OCI-M2 (cell line): ENCODE data around the gene ASB16.

Source experiments
- DNase-seq: peaks from one replicate; lab custom pipeline; 2025; ENCODE audit not compliant: unreplicated experiment; lab: John Stamatoyannopoulos, UW

The ASB16 gene

DNA sequence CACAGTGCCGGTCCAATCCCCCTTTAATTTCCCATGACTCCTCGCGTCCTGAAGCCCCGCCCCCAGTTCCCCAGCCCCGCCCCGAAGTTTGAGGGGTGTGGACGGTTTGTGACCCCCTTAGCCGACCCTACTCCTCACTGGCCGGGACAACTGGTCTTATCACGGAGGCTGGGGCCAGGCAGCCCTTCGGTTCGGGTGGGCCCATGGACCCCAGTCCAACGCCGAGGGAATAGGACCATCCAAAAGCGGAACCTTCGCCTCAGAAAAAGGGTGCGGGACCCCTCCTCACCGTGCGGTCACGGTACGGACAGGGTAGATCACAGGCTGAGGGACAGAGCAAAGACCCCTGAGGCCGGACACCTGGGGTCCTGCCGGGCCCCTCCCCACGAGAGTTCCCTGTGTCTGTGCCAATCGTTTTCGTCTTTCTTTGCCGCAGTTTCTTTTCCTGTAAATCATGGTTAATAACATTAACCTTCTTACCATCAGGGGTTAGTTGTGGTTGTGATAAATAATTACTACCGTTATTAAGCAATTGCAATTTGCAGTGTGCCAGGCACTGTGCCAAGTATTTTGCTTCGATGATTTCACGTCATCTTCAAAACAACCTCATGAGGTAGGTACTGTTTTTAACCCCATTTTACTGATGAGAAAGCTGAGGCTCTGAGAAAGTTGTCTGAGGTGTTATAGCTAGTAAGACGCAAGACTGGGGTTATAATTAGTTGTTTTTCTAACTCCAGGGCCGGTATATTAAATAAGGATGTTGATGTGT, 16.8 kb downstream of the ASB16 start:
- no peak for DNase-seq

DNA sequence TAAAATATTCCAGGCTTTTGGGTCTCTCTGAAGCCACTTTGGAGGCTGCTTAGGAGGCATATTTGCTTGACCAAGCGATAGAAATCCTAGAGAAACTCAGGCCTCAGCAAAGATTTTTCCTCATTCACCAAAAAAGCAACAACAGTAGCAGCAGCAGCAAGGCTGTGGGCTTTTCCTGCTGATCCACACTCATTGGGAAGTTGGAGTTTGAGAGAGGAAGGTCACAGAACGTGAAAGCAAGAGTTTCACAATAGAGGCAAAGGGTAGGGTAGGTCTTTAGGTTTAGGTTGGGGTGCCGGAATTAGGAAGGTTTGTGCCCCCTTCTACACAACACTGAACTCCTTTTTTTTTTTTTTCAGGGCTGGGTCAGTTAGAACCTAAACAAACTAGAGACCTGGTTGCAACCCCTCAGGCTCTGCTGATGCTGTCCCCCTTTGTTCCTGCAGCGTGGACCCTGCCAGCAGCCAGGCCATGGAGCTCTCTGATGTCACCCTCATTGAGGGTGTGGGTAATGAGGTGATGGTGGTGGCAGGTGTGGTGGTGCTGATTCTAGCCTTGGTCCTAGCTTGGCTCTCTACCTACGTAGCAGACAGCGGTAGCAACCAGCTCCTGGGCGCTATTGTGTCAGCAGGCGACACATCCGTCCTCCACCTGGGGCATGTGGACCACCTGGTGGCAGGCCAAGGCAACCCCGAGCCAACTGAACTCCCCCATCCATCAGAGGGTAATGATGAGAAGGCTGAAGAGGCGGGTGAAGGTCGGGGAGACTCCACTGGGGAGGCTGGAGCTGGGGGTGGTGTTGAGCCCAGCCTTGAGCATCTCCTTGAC, 18.3 kb downstream of the ASB16 start:
- no peak for DNase-seq

DNA sequence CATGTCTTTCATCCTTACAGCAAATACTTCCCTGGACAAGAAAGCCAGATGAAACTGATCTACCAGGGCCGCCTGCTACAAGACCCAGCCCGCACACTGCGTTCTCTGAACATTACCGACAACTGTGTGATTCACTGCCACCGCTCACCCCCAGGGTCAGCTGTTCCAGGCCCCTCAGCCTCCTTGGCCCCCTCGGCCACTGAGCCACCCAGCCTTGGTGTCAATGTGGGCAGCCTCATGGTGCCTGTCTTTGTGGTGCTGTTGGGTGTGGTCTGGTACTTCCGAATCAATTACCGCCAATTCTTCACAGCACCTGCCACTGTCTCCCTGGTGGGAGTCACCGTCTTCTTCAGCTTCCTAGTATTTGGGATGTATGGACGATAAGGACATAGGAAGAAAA, 20.0 kb downstream of the ASB16 start:
- no peak for DNase-seq

DNA sequence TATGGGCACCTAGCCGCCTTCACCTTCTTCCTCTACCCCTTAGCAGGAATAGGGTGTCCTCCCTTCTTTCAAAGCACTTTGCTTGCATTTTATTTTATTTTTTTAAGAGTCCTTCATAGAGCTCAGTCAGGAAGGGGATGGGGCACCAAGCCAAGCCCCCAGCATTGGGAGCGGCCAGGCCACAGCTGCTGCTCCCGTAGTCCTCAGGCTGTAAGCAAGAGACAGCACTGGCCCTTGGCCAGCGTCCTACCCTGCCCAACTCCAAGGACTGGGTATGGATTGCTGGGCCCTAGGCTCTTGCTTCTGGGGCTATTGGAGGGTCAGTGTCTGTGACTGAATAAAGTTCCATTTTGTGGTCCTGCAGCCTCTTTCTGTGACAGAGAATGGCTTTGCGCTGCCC, 20.9 kb downstream of the ASB16 start:
- DNase-seq, result no peak

DNA sequence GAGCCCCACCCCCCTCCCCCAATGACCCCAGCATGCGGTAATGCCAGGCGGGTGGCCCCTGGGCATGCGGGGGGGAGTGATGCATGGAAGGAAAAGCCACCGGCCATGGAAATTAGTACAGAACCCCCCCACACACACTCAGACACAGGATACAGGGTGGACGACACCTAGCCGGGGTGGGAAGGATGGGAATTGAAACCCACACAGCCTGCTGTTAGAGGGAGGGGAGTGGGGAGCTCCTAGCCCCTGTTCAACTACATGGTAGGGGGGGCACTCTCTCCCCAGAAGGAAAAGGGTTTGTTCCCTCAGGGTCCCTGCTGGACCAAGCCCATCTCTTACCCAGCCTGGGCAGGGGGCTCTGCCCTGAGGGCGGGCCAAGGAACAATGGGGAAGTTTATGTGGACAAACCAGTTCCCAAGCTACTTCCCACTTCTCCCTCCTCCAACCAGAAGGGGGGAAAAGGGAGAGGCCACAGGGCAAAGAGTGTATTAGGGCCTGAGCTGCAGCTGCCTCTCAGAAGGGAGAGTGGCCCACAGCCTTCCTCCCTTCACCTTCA, 21.5 kb downstream of the ASB16 start:
- DNase-seq, result no peak

DNA sequence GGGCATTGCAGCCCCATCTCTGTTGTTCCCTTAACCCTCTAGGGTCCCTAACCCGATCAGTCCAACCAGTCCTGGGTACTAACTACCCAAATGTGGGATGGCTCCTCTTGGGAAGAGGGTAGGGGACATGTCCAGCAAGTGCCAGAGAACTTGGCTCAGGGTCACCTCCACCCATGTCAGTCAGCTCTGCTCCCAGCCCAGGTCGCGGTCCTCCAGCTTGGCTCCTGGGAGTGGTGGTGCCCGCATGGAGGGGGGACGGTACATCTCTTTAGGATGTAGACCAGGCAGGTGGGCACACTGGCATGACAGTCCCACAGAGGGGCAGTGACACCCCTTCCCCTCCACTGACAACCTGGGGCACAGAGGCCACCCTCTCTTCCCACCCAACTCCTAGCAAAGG, 22.2 kb downstream of the ASB16 start:
- DNase-seq, result no peak

DNA sequence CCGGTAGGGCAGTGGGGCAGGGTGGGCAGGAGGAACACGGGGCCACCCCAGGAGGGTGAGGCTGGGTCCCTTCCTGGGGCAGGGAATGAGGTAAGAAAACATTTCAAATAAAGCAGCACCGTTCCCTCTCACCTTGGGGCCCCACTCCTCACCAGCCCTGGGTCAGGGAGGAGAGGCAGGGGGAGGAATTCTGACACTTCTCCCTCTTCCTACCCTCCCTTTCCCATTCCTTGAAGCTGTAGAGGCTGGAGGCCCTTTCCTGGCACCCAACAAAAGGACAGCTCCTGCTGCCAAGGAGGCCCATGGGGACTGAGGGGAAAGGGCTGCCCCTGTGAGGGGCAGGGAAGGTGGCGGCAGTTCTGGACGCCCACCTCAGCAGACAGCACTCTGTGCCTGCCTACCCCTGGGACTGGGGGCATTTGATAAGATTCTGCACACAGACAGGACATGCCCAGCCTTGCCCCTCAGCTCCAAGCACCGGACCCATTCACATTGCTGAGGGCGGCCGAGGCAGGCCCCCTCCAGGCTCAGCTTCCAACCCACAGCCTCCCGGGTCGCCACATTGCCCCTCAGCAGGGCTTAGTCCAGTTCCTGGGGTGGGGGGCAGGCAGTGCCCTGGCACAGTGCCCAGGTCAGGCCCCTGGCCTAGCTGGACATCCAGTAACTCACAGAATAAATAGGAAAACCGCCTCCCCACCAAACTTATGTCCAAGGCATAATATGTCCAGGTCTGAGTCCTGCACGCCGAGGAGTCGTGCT, 23.0 kb downstream of the ASB16 start:
- DNase-seq, result no peak

DNA sequence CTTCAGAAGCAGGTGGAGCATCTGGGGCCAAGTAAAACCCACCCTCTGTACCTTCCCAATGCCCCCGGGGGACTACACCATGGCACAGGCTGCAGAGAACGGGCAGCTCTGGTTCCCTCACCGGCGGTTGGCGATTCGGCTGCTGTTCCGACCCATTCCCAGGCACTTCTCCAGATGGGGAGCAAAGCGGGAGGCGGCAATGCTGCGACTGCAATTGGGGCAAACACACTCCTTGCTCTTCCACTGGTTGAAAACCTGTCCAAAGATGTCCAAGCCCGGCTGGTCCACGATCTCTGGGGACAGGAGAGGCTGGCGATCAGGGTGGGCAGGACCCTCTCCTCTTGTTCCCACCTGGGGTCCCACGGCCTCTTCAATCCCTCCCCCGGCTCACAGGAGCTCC, 26.6 kb downstream of the ASB16 start:
- DNase-seq, result no peak

DNA sequence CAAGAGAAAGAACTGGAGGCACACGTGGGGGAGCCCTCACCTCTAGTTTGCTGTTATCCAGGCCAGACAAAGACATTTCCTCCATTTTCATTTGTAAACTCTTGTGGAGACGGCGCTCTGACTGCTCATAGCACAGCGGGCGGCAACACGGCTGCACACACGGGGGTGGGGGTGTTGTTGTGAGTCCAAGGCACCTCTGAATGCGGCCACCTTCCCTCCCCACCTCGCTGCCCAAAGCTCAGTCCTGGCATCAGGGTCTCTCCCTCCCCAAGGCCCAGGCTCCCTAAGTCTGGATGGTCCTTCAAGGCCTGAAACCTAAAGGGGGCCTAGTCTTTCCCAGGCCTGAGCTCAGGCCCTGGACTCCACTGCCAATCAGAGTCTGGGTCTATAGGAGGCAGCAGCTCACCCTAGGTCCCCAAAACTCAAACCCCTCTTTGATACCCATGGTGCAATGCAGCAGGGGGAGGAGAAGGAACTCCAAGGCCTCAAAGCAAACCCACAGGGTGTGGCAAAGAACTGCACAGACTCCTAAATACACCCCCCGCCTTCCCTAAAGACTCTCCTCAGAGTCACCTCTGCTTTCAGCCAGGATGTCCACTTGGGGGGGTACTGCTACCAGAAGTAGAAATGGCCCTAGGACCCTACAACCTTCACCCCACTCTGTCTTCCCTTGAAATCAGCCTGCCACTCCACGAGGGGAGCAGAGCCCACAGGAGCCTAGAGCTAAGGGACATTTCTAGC, 27.6 kb downstream of the ASB16 start:
- DNase-seq, result no peak

DNA sequence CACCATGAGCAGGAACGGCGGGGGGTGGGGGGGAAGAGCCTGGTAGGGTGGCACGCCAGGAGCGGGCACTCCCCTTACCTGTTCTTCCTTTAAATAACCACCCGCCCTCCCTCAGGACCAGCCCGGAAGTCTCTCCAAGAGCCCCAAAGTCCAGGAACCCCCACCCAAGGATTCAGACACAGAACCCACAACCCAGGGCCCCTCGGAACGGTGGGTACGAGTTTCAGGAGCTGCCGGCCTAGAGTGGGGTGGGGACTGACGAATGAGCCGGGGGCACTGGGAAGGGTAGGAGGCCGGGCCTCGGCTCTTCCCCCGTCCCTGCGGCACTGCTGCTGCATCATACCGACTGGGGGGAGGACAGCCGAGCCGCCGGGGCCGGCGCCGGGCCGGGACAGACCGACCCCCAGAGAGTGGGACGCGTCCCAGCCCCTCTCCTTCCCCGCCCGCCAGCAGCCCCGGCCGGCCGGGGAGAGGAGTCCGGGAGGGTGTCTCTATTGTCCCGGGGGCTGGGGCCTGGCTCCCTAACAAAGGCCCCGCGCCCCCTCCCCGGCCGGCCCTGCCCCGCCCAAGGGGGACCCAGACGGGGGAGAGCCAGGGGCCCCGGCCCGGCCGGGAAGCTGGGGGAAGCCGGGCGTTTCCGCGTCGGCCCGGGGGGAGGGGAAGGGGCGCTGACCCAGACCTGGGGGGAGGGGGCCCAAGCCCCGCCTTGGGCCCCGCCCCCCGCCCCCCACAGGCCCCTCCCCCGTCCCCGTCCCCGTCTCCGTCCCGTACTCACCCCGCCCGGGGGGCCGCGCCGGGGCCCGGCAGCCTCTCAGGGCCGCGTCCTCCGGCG, 28.4 kb downstream of the ASB16 start:
- DNase-seq, result no peak

DNA sequence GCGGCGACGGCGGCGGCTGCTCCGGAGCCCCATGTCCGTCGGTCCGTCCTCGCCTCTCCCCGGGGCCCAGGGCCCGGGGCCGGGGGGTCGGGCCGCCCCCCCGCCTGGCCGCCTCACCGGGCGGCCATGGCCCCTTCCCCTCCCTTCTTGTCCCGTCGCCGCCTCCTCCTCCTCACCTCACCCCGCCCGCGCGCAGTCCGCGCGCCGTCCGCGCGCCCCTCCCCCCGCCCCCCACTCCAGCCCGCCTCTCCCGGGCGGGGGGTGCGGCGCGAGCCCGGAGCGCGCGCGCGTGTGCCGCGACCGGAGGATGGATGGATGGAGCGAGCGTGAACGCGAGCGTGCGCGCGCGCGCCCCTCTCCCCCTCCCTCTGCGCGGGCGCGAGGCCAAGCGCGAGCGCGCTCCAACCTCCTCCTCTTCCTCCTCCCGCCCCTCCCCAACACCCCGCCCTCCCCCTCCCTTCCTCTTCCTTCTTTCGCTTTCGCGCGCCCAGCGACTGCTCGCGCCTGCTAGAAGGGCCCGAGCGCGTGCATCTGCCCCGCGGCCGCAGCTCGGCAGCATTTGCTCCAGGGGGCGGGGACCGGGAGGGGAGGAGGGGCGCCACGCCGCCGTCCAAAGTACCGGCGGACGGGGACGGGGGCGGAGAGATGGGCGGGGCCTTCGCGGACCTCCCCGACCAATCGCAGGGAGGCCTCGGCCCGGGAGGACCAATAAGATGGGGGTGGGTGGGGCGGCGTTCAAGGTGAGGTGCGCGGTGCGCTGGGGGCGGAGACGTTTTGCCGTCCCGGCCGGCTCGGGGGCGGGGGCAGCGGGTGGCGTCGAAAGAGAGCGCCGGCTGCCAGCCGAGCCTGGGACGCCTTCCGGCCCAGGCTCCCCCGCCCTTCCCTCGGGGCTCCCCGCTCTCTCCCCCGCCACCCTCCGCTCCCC, 29.3 kb downstream of the ASB16 start, which contains the start of gene ATXN7L3:
Gene ATXN7L3 (minus strand): TSS at position 332 of the 925 bp plus-strand sequence. CDS start 1,814 bp downstream, outside the sequence.
- peak; percentile 51 for DNase-seq

DNA sequence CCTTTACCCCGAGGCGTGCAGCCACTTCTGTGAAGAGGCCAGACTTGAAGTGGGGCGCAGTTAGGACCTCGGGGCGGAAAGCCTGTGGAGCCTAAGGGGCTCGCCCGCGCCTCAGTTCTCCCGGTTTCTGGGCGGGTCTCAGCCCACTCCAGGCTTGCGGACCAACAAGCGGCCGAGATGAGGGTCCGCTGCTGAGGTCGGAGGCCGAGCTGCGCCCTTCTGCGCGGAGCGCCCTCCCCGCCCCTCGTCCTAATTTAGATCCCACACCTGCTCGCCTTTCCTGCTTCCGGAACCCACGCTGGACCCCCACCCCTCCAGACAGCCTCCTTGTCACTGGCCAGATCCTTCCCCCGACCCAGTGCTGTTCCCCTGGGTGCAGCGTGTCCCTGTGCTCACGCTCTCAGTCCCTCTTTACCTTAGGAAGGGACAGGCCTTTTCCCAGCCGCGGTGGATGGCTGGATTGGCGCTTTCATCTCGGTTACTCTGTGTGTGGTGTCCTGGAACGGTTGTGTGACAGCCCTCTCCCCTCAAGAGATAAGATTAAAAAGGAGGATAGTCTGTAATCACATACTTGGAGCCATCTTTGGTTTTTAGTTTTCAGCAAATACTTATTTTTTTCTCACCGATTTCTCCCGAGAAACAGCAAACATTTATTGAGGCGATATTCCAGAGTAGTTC, 30.1 kb downstream of the ASB16 start:
- DNase-seq, result no peak

DNA sequence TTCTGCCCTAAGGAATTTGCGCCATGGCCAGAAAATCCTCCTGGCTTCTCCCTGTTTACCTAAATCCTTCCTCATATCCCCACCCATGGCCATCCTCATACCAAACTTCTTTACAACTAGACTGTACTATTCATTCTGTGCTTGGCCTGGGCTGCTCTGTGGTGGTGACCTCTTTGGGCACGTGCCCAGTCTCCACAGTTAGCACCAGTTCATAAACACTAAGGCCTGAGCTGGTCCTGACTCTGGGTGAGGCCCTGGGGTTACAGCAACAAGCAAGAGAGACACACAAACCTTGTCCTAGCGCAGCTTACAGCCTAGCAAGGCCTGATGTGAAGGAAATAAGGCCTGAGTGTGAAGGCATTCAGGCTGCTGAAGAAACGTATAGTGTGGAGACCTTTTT, 32.3 kb downstream of the ASB16 start:
- no peak for DNase-seq

DNA sequence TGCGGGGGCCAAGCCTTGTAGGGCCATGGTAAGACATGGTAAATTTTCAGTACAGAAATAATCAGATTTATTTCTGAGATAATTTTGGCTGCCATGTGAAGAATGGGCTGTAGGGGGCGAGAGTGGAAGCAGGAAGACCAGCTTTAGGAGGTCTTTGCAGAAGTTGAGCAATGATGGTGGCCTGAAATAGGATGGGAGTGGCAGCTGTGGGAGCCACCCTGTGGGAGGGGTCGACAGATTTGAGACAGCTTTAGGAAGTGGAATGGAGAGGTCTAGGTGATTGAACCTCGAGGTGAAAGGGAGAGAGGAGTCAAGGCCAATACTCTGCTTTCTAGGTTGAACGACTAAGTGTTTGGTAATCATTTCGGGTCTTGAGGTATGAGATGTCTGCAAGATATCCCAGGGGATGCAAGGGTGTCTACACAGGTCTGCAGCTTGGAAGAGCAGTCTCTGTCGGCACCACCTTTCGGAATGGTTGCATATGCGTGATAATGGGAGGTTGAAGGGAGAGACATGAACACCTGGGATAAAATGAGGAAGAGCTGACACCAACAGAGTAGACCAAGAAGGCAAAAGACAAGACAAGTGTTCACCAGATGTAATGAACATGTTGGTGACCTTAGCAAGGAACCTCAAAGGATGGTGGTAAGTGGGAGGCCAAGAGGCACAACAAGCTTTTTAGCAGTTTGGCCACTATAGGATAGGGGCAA, 33.4 kb downstream of the ASB16 start:
- no peak for DNase-seq

DNA sequence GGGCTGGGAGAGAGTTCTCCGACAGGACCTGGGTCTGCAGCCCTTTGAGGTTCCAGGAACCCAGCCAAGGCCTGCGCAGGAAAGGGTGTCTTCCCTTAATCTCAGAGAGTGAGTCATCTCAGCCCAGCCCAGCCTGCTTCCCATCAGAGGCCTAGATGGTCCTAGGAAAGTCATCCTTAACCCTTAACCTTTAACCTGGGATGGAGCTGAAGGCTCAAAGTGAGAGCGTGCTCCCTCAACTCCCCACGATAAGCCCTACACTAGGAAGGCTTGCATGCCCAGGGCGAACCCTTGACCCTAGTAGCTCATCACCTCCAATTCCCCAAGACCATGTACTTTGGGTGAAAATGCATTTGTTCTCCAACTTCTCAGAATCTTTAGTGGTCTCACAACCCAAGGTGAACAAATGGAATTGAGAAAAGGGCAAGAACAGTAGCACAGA, 34.0 kb downstream of the ASB16 start:
- DNase-seq, result no peak

DNA sequence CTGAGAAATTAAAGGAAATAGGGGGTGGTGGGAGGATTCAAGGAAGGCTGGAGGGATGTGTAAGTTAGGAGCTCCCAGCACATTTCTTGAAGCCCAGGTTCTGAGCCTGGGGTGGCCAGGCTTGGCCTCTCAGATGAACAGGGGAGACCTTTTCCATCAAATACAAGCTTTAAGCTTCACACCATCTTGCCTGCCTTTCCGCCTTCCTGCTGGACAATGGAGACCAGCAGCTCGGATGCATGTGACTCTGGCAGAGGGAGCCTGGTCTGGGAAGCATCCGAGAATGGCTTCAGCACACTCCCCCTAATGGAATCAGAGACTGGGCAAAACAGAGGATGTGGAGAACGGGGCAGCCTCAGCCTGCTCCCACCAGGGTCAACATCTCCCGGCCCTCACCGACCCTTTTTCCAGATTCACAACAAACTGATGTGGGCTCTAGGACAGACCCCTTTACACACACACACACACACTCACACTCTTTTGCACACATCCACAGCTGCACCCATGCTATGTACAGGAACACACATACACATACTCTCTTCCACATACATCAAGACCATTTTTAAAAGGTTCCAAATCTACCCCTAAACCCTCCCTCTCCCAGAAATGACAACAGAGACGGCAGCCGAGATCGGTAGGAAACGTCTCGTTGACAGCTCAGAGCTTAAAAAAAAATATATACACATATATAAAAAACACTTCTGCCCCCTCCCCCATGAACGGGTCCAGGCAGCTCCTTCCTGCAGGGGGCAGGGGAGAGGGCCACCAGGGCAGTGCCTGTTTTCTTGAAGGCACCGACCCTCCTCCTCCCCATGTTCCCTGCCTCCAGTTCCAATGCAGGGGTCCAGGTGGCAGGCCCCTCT, 35.7 kb downstream of the ASB16 start:
- no peak for DNase-seq

DNA sequence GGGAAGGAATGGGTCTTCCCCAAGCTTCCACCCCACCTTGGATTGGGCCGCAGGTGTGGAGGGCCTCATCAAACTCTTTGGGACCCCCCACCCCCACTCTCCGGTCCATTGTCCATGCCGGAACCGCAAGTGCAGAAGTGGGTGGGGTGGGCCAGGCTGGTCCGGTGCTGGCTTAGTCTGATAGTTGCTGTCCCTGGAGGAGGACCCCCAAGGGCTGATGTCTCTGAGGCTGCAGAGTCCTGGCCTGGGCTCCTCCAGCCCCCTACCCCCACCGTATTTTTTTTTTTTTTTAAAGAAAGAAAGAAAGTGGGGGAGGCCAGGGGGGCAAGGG, 36.3 kb downstream of the ASB16 start:
- DNase-seq, result no peak
